ENCODE results near the gene TNIK. TPM values are rescaled to one million over a fixed set of nuclear protein-coding genes. Genes with fewer than 3 reads are reported as not detected.

The TNIK gene
- total and polyA plus RNA-seq, 10 of the 15 experiments (the other 5 are each of a cell fraction or from before 2014, with no cell fraction given): 13.9 to 74.3 (median 48.2) TPM

- TF ChIP-seq MTA3 (IDR thresholded peaks at IDR 0.05; ENCODE audit: borderline replicate concordance, low read length) (no peak), PAX5 (IDR thresholded peaks at IDR 0.05; ENCODE audit: borderline replicate concordance, low read depth, low read length) (no peak), USF1 (IDR thresholded peaks at IDR 0.05; ENCODE audit: borderline replicate concordance, extremely low read length, insufficient read depth, low read depth, low read length) (no peak), ASH2L (IDR thresholded peaks at IDR 0.05; ENCODE audit: borderline replicate concordance, low read depth) (no peak), POU2F2 (IDR thresholded peaks at IDR 0.05; ENCODE audit: borderline replicate concordance, low read depth, low read length) (no peak), SPI1 (IDR thresholded peaks at IDR 0.05; ENCODE audit: borderline replicate concordance, insufficient read depth, low read depth, low read length) (no peak), RELA (IDR thresholded peaks at IDR 0.05; ENCODE audit: borderline replicate concordance, partially characterized antibody) (no peak), PRDM15 (CRISPR knock-in tag; IDR thresholded peaks at IDR 0.05) (no peak)
Measured at GRCh38 chr3:171352387-171352935, 107.7 kb downstream of the TNIK start (continued).

Data from GM12878 (cell line).